Breast epithelium (tissue), 4 donors: ENCODE results near the gene ZNF157. TPM values are rescaled to one million over a fixed set of nuclear protein-coding genes. Genes with fewer than 3 reads are reported as not detected.

ENCODE experiments used
- DNase-seq, 2 donors: peaks; one replicate each; pipeline ENCODE4 v3.0.0-alpha.2; 2019; ENCODE audit warnings: low spot score in 2 of 2
- H3K27ac ChIP-seq, 2 donors: fragments of 200-600 bp; sonication (generic) in 1 of 2; one replicate each; pipeline ENCODE4 v1.5.1; 2016 to 2019; ENCODE audit warnings: mild to moderate bottlenecking in 1 of 2
- H3K27me3 ChIP-seq, 2 donors: fragments of 200-600 bp; sonication (generic) in 1 of 2; one replicate each; pipeline versions ENCODE4 v1.5.1 to v1.6.0; 2017 to 2019; ENCODE audit warnings: control low read depth in 1 of 2, mild to moderate bottlenecking in 1 of 2
- H3K36me3 ChIP-seq: fragments of 200-600 bp; one replicate; pipeline ENCODE4 v1.5.1; 2019
- H3K4me1 ChIP-seq, 2 donors: fragments of 200-600 bp; sonication (generic); one replicate each; pipeline ENCODE4 v1.5.1; 2016 to 2019; ENCODE audit warnings: control low read depth in 1 of 2
- H3K4me3 ChIP-seq, 3 donors: fragments of 200-600 bp; sonication (generic); 1 replicate in 2 of 3; 2 replicates in 1 of 3; pipeline ENCODE4 v1.5.1; 2016 to 2019; ENCODE audit warnings: mild to moderate bottlenecking in 3 of 3, moderate library complexity in 2 of 3
- H3K9me3 ChIP-seq, 2 donors: fragments of 200-600 bp; sonication (generic) in 1 of 2; one replicate each; pipeline ENCODE4 v1.5.1; 2016 to 2019; ENCODE audit warnings: control low read depth in 1 of 2
- CTCF ChIP-seq, 3 donors: fragments of 450-650 bp; IDR thresholded peaks; one replicate each; pipeline ENCODE4 v1.5.1; 2016 to 2017; ENCODE audit warnings: antibody characterized with exemption in 3 of 3, mild to moderate bottlenecking in 3 of 3, moderate library complexity in 3 of 3
- POLR2A ChIP-seq: fragments of 450-650 bp; IDR thresholded peaks from one replicate; pipeline ENCODE4 v1.6.1; 2016; ENCODE audit warnings: antibody characterized with exemption, mild to moderate bottlenecking, moderate library complexity
- intact Hi-C: fragments of 100-400 bp; cut with DNase I; formaldehyde crosslinking; loops from one replicate; pipeline ENCODE4 v1.15.1; 2023; ENCODE audit warnings: low total_unique reads
- total RNA-seq, 3 donors: library from RNA; depleted of rRNA; stranded (reverse); fragments of >200 nt; gene quantifications; one replicate each; pipeline ENCODE4 v1.1.0, GENCODE V29; 2016

ZNF157 gene
- total RNA-seq, 3 donors from 2014 or later, result 0.29 to 0.33 TPM; not detected in 1

- H3K27me3 ChIP-seq, result peaks cover 0 to 18% of the 10 kb centered on the region in 2 donors
- no peak overlapping the region for H3K4me3 ChIP-seq
- no peak overlapping the region for H3K27ac ChIP-seq
- no peaks in the 10 kb centered on the region for H3K36me3 ChIP-seq
- no peak for TF ChIP-seq POLR2A
- no peak for TF ChIP-seq CTCF (IDR thresholded peaks at IDR 0.05)
- no peaks in the 10 kb centered on the region for H3K4me1 ChIP-seq
- intact Hi-C loops, result no loop called here
- peaks cover 0 to 15% of the 10 kb centered on the region in 2 donors for H3K9me3 ChIP-seq
- no peak for DNase-seq
Measured at GRCh38 chrX:47460561-47460960, 90.2 kb downstream of the ZNF157 start.

Other genes starting within 250 kb of the ZNF157 start
- 10 to 100 TPM; 49.3 to 61.0 (median 54.4) TPM for gene NDUFB11, start 225.9 kb upstream of the ZNF157 start, total RNA-seq
- 10 to 100 TPM; 28.2 to 33.1 (median 31.0) TPM for gene RBM10, start 225.4 kb upstream of the ZNF157 start, total RNA-seq
- 100 to 1,000 TPM; 109 to 149 (median 141) TPM for gene UBA1, start 176.7 kb upstream of the ZNF157 start, total RNA-seq
- gene CDK16, start 151.9 kb upstream of the ZNF157 start, total RNA-seq, result 10 to 100 TPM; 65.9 to 80.2 (median 73.1) TPM
- 10 to 100 TPM; 21.3 to 42.0 (median 29.4) TPM for gene USP11, start 137.6 kb upstream of the ZNF157 start, total RNA-seq
- 10 to 100 TPM in 1 of 3 donors, 1 to 10 TPM in 2; 7.2 to 14.0 (median 9.2) TPM for gene ZNF41, start 112.6 kb downstream of the ZNF157 start, total RNA-seq
- gene ARAF, start 190.6 kb downstream of the ZNF157 start, total RNA-seq, result 10 to 100 TPM; 27.9 to 37.6 (median 30.6) TPM
- gene TIMP1, start 211.9 kb downstream of the ZNF157 start, total RNA-seq, result 100 to 1,000 TPM in 2 of 3 donors, 10 to 100 TPM in 1; 85.9 to 225 (median 180) TPM
- not detected for gene SYN1, start 249.3 kb downstream of the ZNF157 start, total RNA-seq